Measurements from ENCODE around the gene LRRC25.

DNA sequence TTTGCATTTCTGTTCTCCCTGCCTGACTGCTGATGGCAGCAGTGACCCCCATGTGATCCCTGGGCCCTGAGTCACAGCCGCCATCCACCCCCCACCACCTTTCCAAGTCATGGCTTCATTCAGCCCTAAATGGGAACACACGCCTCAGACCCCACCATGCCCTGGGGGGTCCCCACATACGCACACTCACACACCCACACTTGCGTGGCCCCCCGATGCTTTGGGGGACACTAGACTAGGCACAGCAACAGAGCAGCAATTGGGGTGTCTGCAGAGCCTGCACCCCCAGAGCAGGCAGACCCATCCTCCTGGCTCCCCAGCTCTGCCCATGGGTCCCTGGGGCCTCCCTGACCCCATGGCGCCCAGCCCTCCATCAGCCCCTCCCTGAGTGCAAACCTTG is 46.0 kb upstream of the LRRC25 start:
- TF ChIP-seq, protein P1, sequence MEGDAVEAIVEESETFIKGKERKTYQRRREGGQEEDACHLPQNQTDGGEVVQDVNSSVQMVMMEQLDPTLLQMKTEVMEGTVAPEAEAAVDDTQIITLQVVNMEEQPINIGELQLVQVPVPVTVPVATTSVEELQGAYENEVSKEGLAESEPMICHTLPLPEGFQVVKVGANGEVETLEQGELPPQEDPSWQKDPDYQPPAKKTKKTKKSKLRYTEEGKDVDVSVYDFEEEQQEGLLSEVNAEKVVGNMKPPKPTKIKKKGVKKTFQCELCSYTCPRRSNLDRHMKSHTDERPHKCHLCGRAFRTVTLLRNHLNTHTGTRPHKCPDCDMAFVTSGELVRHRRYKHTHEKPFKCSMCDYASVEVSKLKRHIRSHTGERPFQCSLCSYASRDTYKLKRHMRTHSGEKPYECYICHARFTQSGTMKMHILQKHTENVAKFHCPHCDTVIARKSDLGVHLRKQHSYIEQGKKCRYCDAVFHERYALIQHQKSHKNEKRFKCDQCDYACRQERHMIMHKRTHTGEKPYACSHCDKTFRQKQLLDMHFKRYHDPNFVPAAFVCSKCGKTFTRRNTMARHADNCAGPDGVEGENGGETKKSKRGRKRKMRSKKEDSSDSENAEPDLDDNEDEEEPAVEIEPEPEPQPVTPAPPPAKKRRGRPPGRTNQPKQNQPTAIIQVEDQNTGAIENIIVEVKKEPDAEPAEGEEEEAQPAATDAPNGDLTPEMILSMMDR (IDR thresholded peaks at IDR 0.05): no peak
- no peak for TF ChIP-seq POLR2A (IDR thresholded peaks at IDR 0.05)

Data from body of pancreas (tissue), 4 donors.